HL-60 (cell line): ENCODE results near the gene ACTN1.
A peak's percentile ranks its signal among the peaks of the same experiment; 100 is the strongest.

Experiments used
- DNase-seq, 2 experiments: peaks; one replicate each; pipeline ENCODE4 v3.0.0-alpha.2; 2010 to 2020; ENCODE audit warnings: low read depth in 1 of 2, low spot score in 1 of 2
- H3K27ac ChIP-seq: fragments of 250-450 bp; sonication (Bioruptor Pico); replicated peaks from 2 replicates; pipeline ENCODE4 v1.5.1; 2020; ENCODE audit warnings: mild to moderate bottlenecking, moderate library complexity
- H3K27me3 ChIP-seq: fragments of 250-450 bp; sonication (Bioruptor Pico); 2 replicates; pipeline ENCODE4 v1.5.1; 2021; ENCODE audit warnings: mild to moderate bottlenecking, moderate library complexity; ENCODE audit not compliant: insufficient read depth, poor library complexity, severe bottlenecking
- H3K4me3 ChIP-seq: replicated peaks from 2 replicates; pipeline ENCODE4 v1.5.1; 2011; ENCODE audit warnings: mild to moderate bottlenecking, control low read depth, low read length; ENCODE audit not compliant: insufficient read depth
- CTCF ChIP-seq: IDR thresholded peaks from one replicate; pipeline ENCODE4 v1.5.1; 2011; ENCODE audit warnings: low read length, control low read depth, inconsistent platforms; ENCODE audit not compliant: insufficient read depth
- GABPA ChIP-seq: IDR thresholded peaks from 2 replicates; pipeline ENCODE4 v1.6.1; 2012; ENCODE audit warnings: low read depth
- POLR2AphosphoS5 ChIP-seq: IDR thresholded peaks from 2 replicates; pipeline ENCODE4 v1.6.1; 2012; ENCODE audit warnings: low read depth
- REST ChIP-seq: IDR thresholded peaks from 2 replicates; pipeline ENCODE4 v1.6.1; 2012; ENCODE audit warnings: low read depth; ENCODE audit not compliant: insufficient replicate concordance
- SPI1 ChIP-seq: IDR thresholded peaks from 2 replicates; pipeline ENCODE4 v1.6.1; 2012; ENCODE audit warnings: low read depth, mild to moderate bottlenecking, borderline replicate concordance

Gene ACTN1

GRCh38 chr14:68944162-68944561 is 34.9 kb downstream of the ACTN1 start:
- no peak for DNase-seq
- Histone ChIP-seq H3K27ac (no peak overlapping the region), H3K27me3 (no peaks in the 10 kb centered on the region), H3K4me3 (no peak overlapping the region)
- TF ChIP-seq REST = no peak
- TF ChIP-seq GABPA = no peak
- no peak for TF ChIP-seq POLR2AphosphoS5
- no peak for TF ChIP-seq SPI1
- TF ChIP-seq CTCF = no peak

- DNase-seq = no peak
- H3K27ac ChIP-seq = no peak overlapping the region
- H3K4me3 ChIP-seq = no peak overlapping the region
- TF ChIP-seq SPI1 (no peak), CTCF (no peak)
- H3K27me3 ChIP-seq = no peaks in the 10 kb centered on the region
Observed at GRCh38 chr14:68943107-68943506, 36.0 kb downstream of the ACTN1 start.

- Histone ChIP-seq H3K4me3 (no peak overlapping the region), H3K27ac (no peak overlapping the region), H3K27me3 (no peaks in the 10 kb centered on the region)
- peak in 1 of 2 experiments; percentile 27 for DNase-seq
- TF ChIP-seq GABPA = no peak
- peak; percentile 14; the same call in 1 of the 2 replicates for TF ChIP-seq SPI1
Observed at GRCh38 chr14:68942296-68943035, 36.6 kb downstream of the ACTN1 start.

GRCh38 chr14:68941820-68942219 is 37.3 kb downstream of the ACTN1 start:
- TF ChIP-seq GABPA (no peak), CTCF (no peak), REST (no peak), SPI1 (no peak), POLR2AphosphoS5 (no peak)
- Histone ChIP-seq H3K27ac (no peak overlapping the region), H3K27me3 (no peaks in the 10 kb centered on the region), H3K4me3 (no peak overlapping the region)
- no peak for DNase-seq
